A549 (cell line): ENCODE results near the gene SCML1. TPM values are rescaled to one million over a fixed set of nuclear protein-coding genes. Genes with fewer than 3 reads are reported as not detected.
A peak's percentile ranks its signal among the peaks of the same experiment; 100 is the strongest.

Source experiments
- ATAC-seq, 2 experiments: fragments of 200-7000 bp in 1 of 2; fragments of >200 bp in 1 of 2; cut with Nextera tagmentation in 1 of 2; cut with Tn5 transposase in 1 of 2; 3 replicates each; pipeline versions ENCODE4 v1.8.0 to v1.9.1; 2018 to 2020; ENCODE audit warnings: mild to moderate bottlenecking in 1 of 2, moderate library complexity in 1 of 2
- CTCF ChIA-PET: fragments of 300-600 bp; sonication (Branson Sonifier 250); formaldehyde crosslinking; extraction: SDS; loops from one replicate; lab custom pipeline; 2021; ENCODE audit warnings: antibody characterized with exemption, inconsistent platforms; lab: Yijun Ruan, JAX
- POLR2A ChIA-PET: fragments of 350-600 bp; formaldehyde crosslinking; extraction: SDS; loops from one replicate; lab custom pipeline; 2021; ENCODE audit warnings: antibody characterized with exemption, inconsistent platforms; lab: Yijun Ruan, JAX
- DNase-seq, 2 experiments: peaks; one replicate each; pipeline versions ENCODE4 v3.0.0 to v3.0.0-alpha.2; 2011 to 2016; ENCODE audit warnings: low read depth in 1 of 2, low spot score in 1 of 2
- FAIRE-seq: peaks from 2 replicates; lab custom pipeline; 2011; peaks lifted over from hg19 to GRCh38; lab: Jason Lieb, UNC
- H3K27ac ChIP-seq, 2 experiments: fragments of >200 bp; sonication (Bioruptor Twin); formaldehyde crosslinking; 3 replicates each; pipeline ENCODE4 v1.5.1; 2016 to 2017
- H3K4me1 ChIP-seq: fragments of >200 bp; sonication (Bioruptor Twin); formaldehyde crosslinking; 3 replicates; pipeline ENCODE4 v1.6.1; 2016
- H3K4me2 ChIP-seq: fragments of >200 bp; sonication (Bioruptor Twin); formaldehyde crosslinking; 3 replicates; pipeline ENCODE4 v1.6.1; 2016
- H3K4me3 ChIP-seq: fragments of >200 bp; sonication (Bioruptor Twin); formaldehyde crosslinking; 3 replicates; pipeline ENCODE4 v1.5.1; 2016
- H3K9me3 ChIP-seq: fragments of >200 bp; sonication (Bioruptor Twin); formaldehyde crosslinking; 3 replicates; pipeline ENCODE4 v1.6.1; 2016
- BCL3 ChIP-seq: fragments of >200 bp; sonication (Bioruptor Twin); formaldehyde crosslinking; IDR thresholded peaks from 3 replicates; pipeline ENCODE4 v1.6.1; 2016
- CEBPB ChIP-seq, 2 experiments: fragments of >200 bp in 1 of 2; sonication (Bioruptor Twin) in 1 of 2; formaldehyde crosslinking in 1 of 2; IDR thresholded peaks; 2 replicates each; pipeline ENCODE4 v1.6.1; 2012 to 2016
- HES2 ChIP-seq: fragments of >200 bp; sonication (Bioruptor Twin); formaldehyde crosslinking; IDR thresholded peaks from 2 replicates; pipeline ENCODE4 v1.6.1; 2016
- JUN ChIP-seq, 2 experiments: fragments of >200 bp; sonication (Bioruptor Twin); formaldehyde crosslinking; IDR thresholded peaks; 2 replicates in 1 of 2; 3 replicates in 1 of 2; pipeline ENCODE4 v1.6.1; 2016 to 2017
- MAFK ChIP-seq: fragments of 450-650 bp; IDR thresholded peaks from 2 replicates; pipeline ENCODE4 v1.6.1; 2014; ENCODE audit not compliant: partially characterized antibody
- MAX ChIP-seq: IDR thresholded peaks from 2 replicates; pipeline ENCODE4 v1.6.1; 2012
- MAZ ChIP-seq: fragments of 150-350 bp; IDR thresholded peaks from 2 replicates; pipeline ENCODE4 v1.6.1; 2014; ENCODE audit warnings: antibody characterized with exemption, low read depth, low read length, borderline replicate concordance
- MYC ChIP-seq: IDR thresholded peaks from 2 replicates; pipeline ENCODE4 v1.6.1; 2012; ENCODE audit warnings: mild to moderate bottlenecking, inconsistent platforms, low read length, improper control_type of control experiment, borderline replicate concordance
- PBX3 ChIP-seq: IDR thresholded peaks from 2 replicates; pipeline ENCODE4 v1.6.1; 2012
- POLR2A ChIP-seq: IDR thresholded peaks from 2 replicates; pipeline ENCODE4 v1.6.1; 2012; ENCODE audit warnings: mild to moderate bottlenecking, low read length
- RARB ChIP-seq: fragments of 250-450 bp; sonication (Bioruptor Pico); IDR thresholded peaks from 2 replicates; pipeline ENCODE4 v1.8.0; 2021; ENCODE audit warnings: mild to moderate bottlenecking, moderate library complexity
- RNF2 ChIP-seq: fragments of 200-600 bp; sonication (generic); IDR thresholded peaks from 2 replicates; pipeline ENCODE4 v1.6.1; 2016; ENCODE audit warnings: low read depth, mild to moderate bottlenecking, antibody characterized with exemption, moderate library complexity, borderline replicate concordance
- TP53 ChIP-seq: fragments of 250-450 bp; sonication (Bioruptor Pico); IDR thresholded peaks from 2 replicates; pipeline ENCODE4 v1.5.0; 2021; ENCODE audit warnings: mild to moderate bottlenecking, moderate library complexity
- ZFP36 ChIP-seq: fragments of 450-650 bp; IDR thresholded peaks from 2 replicates; pipeline ENCODE4 v1.6.1; 2014; ENCODE audit warnings: borderline replicate concordance; ENCODE audit not compliant: partially characterized antibody
- WGBS: methylation state at CpG from one replicate; pipeline ENCODE4 v1.1.6; 2017; ENCODE audit errors: missing lambda C conversion rate; 5-methylcytosine and 5-hydroxymethylcytosine counted together
- polyA plus RNA-seq, 4 experiments: library from polyadenylated mRNA; depleted of rRNA in 3 of 4; stranded (reverse); fragments of >200 nt; fragmentation: RNase III in 1 of 4; extraction: RNeasy Plus Mini Kit Qiagen cat#74134 plus additional on column Dnase treatment in 1 of 4; gene quantifications; 2 replicates in 3 of 4; 3 replicates in 1 of 4; pipeline ENCODE4 v1.2.3, GENCODE V29; 2011 to 2017

SCML1 gene
- polyA plus RNA-seq, 2 of the 4 experiments (the other 2 are of a cell fraction), result 4.9 to 13.3 TPM

GRCh38 chrX:17740137-17741122 is 3.1 kb downstream of the SCML1 start:
- 84% methylated on average over 11 of the region's 11 CpGs for WGBS
- TF ChIP-seq RARB (CRISPR knock-in tag) (no peak), MAZ (no peak)
- no peak for DNase-seq
- FAIRE-seq, result peak; percentile 96
- ChIA-PET POLR2A (no interaction called here), CTCF (interaction anchor here (0.6 to 0.8 kb wide), 2 partner anchors 48 to 694 kb away, joined by 3 read pairs; no protein-coding TSS in a partner anchor)
- H3K4me2 ChIP-seq, result no peak overlapping the region
- H3K27ac ChIP-seq, result no peak overlapping the region
- no peak for ATAC-seq
- H3K9me3 ChIP-seq, result no peaks in the 10 kb centered on the region
- H3K4me3 ChIP-seq, result no peak overlapping the region
- H3K4me1 ChIP-seq, result peaks cover 19% of the 10 kb centered on the region; the same call in 2 of the 3 replicates

GRCh38 chrX:17741123-17741511 is 3.8 kb downstream of the SCML1 start:
- WGBS, result 88% methylated on average over 7 of the region's 9 CpGs
- ATAC-seq (no peak), DNase-seq (no peak), FAIRE-seq (no peak)
- H3K4me1 ChIP-seq, result peaks cover 18% of the 10 kb centered on the region; the same call in 2 of the 3 replicates
- H3K4me2 ChIP-seq, result no peak overlapping the region
- H3K9me3 ChIP-seq, result no peaks in the 10 kb centered on the region
- POLR2A ChIA-PET, result no interaction called here
- TF ChIP-seq RNF2, result no peak
- TF ChIP-seq HES2, result no peak
- no peak for TF ChIP-seq MAX
- no peak overlapping the region for H3K27ac ChIP-seq
- CTCF ChIA-PET, result interaction anchor here (0.8 kb wide), 1 partner anchor 48 kb away, joined by 3 read pairs; no protein-coding TSS in a partner anchor
- H3K4me3 ChIP-seq, result no peak overlapping the region

- WGBS, result 12% methylated on average over 2 of the region's 2 CpGs
- peak overlapping the region; percentile 23; the same call in 1 of the 3 replicates for H3K4me2 ChIP-seq
- ATAC-seq (no peak), DNase-seq (no peak), FAIRE-seq (peak; percentile 70)
- H3K4me1 ChIP-seq, result peaks cover 13% of the 10 kb centered on the region; the same call in 2 of the 3 replicates
- ChIA-PET CTCF (interaction anchor here (1.1 to 1.9 kb wide), 4 partner anchors 18 to 634 kb away, joined by 3 to 11 read pairs (median 4); no protein-coding TSS in a partner anchor), POLR2A (no interaction called here)
- H3K9me3 ChIP-seq, result no peaks in the 10 kb centered on the region
- TF ChIP-seq MAFK (no peak), CEBPB (IDR thresholded peaks at IDR 0.05) (no peak), PBX3 (no peak), BCL3 (no peak), RARB (CRISPR knock-in tag) (no peak), POLR2A (no peak), JUN (IDR thresholded peaks at IDR 0.05) (no peak), RNF2 (no peak), MYC (no peak), ZFP36 (no peak), TP53 (CRISPR knock-in tag) (no peak)
- TF ChIP-seq, all 56 proteins: peak for 0
- H3K4me3 ChIP-seq, result no peak overlapping the region
- H3K27ac ChIP-seq, result no peak overlapping the region
Measured at GRCh38 chrX:17743913-17744312, 6.6 kb downstream of the SCML1 start.
